GM19099 (cell line): ENCODE data around the gene CNTN1.

Experiments used
- POLR2A ChIP-seq: IDR thresholded peaks from 3 replicates; pipeline ENCODE4 v1.6.1; 2011; ENCODE audit warnings: low read depth; ENCODE audit not compliant: insufficient read length; ENCODE audit errors: extremely low read depth

Gene CNTN1

DNA sequence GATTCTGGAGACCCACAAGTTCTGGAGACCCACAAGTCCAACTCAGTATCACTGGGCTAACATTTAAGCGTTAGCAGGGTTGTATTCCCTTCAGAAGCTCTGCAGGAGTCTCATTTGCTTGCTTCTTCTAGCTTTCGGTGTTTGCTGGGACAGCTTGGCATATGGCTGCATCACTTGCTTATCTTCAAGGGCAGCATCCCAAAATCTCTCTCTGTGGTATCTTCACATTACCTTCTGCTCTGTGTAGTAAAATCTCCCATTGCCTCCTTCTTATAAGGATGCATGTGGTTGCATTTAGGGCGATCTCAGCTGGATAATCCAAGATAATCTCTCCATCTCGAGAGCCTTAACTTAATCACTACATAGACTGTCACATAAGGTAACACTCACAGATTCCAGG lies 7.3 kb upstream of the CNTN1 start:
- TF ChIP-seq POLR2A, result no peak

DNA sequence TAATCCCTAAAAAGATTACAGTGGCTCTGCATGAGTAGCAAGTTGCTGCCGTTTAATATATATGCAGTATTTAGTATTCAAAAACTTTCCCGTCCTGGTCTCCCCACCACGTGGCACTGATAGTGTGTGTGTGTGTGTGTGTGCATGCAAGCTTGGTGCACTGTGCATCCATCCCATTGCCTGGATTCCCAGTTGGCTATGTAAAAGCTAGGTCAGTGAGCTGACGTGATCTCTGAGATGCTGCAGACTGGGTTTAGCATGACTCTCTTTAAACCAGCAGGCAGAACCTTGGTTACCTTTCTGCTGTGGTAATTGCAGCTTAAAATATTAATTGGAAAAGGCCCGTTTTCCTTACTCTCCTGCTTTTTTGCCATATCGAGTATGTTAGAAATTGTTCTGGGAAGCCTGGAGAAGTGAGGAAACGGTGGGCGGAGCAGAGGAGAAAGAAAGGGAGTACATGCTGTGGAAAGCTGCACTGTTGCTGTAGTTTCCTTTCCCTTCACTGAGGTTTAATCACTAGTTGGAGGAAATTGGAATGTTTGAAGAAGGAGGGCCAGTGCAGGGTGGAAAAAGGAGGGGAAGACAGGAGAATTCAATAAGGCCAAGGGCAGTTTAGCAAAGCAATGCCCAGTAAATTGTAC lies 4.0 kb upstream of the CNTN1 start:
- no peak for TF ChIP-seq POLR2A

DNA sequence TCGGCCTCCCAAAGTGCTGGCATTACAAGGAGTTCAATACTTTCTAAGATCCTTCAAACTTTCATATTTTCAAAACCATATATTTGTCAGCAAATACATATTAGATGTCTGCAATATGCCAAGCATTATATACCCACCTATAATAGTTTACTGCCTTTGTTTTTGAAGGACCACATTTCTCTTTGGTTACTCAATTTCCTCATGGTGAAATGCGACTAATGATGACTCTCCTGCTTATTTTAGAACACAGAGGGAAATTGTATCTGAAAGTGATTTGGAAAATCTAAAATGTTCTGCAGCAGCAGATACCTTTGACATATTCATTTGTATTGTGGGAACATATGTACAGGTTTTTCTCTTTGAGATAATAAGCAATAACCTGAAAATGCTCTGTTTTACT lies 2.7 kb upstream of the CNTN1 start:
- no peak for TF ChIP-seq POLR2A

DNA sequence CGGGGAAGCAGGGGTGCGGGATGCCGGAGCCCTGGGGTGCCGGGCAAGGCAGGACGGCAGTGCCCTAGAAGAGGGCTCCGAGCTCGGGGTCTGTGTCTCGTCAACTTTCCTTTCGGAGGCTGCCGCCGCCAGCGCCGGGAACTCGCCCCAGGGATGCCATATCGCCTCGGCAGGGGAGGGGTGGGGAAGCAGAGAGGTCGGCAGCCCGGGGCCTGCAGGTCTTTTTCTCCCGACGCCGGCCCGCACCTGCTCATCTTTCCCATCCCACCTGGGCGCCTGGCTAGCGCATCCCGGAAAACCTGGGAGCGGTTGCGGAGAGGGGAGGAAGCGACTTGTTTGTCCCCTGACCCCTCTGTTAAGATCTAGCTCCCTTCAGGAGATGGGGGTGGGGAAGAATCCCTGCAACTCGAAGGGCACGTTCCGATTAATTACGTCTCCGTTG lies 547 bp downstream of the CNTN1 start:
- no peak for TF ChIP-seq POLR2A

DNA sequence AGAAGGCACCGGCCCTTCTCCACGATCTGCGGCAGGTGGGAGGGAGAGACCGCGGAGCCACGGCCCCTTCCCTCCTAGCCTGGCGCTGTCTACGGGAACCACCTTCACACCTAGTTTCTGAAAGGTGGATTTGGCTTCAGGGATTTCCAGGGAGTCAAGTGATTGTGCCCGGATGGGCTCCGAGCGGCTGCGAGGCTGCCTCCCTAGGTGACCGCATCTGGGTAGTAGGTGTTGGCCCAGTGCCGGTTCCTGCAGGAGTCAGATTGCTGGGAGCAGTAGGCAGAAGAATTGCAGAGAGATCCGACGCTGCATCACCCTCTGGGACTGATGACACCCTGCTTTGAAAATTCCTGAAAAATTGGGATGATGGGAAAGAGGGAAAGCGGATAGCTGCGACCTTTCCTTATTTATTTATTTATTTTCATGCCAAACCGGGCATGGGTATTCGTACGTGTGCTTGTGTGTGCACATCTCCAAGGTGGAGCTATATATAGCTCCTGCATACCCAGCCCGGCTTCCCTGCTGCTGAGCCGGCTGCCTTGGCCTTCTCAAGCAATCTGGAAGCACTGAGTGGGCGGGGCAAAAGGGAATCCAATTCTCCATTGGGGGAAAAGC lies 1.1 kb downstream of the CNTN1 start:
- no peak for TF ChIP-seq POLR2A

DNA sequence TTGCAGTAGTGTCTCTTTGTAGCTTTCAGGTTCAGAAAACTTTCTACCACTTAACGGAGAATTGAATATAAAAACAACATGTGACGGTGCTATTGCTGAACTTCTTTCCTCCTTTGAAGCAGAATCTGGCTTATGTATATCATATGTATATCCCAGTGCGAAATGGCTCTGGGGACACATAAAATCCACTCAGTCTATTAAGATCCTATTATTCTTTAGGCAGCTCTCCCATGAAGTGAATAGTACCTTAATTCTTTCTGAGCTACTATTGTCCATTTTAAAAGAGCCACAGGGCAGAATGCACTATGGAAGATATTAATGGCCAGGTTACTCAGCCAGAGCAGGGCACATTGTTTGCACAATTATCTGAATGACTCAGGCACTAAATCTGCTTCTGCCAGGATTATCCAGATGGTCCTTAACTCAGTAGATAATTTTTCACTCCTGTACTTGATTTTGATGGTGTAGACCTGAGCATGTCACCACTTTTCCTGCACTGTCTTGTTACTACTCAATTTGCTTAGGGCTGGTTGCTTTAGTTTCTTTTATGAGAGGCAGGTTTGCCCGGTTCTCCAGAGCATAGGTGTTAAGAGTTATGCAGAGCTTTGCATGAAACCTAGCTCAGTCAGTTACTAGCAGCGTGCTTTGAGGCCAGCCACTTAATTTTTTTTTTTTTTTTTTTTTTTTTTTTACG lies 5.5 kb downstream of the CNTN1 start:
- TF ChIP-seq POLR2A, result no peak

DNA sequence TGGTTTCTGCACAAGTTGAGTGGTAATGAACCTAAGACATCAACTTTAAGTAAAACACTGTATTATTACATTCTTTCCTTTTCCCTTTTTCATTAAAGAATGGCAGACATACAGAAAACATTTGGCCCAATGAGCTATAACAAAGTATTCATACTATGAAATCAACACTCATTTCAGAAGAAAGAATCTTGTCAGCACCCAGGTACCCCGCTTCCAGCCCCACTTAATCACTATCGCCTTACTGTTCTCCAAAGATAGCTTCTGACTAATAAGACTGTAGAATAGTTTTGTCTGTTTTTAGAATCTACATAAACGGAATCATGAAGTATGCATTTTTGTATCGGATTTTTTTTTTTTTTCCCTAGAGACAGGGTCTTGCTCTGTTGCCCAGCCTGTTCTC lies 9.5 kb downstream of the CNTN1 start:
- no peak for TF ChIP-seq POLR2A

DNA sequence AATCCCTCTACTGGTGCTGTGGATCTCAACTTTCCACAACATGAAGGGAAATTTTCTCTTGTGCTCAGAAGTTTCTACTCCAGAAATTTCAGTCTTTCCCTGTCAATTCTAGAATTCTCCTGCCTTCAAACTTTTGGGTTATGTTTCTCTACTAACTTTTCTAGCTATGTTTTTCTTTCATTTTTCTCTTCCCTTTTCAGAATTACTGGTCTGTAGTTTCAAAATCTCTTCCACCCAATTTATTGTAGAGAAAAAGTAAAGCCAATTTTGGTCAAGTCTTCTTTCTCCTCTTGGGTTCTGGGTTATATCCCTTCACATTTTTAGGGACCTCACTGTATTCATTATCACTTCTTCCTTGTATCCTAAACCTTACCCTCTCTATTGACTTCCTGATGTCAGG lies 18.9 kb downstream of the CNTN1 start:
- TF ChIP-seq POLR2A, result no peak

DNA sequence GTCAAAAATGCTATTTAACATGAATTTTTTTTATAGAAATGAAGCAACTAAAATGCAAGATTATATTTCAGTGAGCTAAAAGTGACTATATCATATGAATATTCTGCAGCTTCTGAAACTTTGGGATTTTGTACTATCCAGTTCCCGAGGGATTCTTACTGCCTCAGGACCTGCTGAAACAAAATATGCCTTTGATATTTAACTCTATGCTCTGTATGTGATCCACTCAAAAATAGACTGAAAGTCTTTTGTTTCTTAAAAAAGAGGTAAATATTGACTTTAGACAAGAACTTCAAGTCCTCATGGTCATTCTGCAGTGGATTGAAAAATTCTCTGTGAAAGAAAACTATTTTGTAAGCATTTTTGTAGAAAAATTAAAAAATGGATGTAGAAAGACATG lies 22.4 kb downstream of the CNTN1 start:
- no peak for TF ChIP-seq POLR2A

DNA sequence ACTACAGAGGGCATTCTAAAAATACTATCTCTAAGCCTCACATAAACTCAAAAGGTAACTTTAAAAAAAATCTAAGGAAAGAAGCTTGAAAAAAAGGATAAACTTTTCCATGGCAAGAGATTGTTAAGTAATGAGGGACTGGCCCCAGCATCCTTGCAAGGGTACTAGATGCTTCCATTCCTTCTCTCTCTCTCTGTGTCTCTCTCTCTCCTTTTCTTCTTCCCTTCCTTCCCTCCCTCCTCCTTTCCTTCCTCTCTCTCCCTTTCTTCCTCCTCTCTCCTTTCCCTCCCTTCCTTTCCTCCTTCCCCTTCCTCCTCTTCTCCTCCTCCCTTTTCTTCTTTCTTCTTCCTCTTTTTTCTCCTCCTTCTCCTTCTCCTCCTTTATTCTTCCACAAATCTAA lies 23.8 kb downstream of the CNTN1 start:
- no peak for TF ChIP-seq POLR2A

DNA sequence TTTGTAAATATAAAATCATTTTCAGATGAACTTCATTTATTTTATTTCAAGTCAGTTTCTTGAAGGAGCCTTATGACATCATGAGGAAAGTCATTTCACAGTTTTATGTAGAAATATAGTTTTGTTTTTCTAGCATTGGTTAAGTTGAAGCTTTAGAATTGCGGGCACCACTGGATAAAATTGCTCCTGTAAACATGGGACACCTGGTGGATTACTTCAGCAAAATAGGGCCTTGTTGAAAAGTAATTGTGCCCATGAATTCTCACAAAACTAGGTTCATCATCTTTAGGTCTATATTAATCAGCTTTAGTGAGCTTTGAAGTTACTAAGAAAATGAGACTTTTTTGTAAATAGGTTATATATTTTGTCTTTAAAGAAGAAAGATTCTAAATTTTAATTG lies 25.3 kb downstream of the CNTN1 start:
- no peak for TF ChIP-seq POLR2A

DNA sequence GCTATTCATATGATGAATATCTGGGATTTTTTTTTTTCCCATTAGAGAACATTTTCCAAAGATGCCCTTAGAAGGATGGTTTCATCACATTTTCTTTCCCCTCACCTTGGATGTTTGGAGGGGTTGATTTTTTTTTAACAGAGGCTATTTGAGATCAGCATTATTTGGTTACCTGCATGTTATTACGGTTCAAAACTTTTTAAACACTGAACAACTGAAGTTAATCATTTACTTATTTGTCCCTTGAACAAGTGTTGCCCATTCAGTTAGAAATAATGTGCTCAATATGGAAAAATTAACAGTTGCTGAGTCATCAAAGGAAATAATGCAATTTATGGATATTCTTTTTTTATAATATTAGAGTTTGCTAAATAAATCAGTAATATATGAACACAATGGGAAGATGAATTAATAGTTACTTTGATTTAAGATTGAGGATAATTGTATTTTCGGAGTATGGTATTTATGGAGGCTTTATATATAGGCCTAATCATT lies 26.7 kb downstream of the CNTN1 start:
- no peak for TF ChIP-seq POLR2A

DNA sequence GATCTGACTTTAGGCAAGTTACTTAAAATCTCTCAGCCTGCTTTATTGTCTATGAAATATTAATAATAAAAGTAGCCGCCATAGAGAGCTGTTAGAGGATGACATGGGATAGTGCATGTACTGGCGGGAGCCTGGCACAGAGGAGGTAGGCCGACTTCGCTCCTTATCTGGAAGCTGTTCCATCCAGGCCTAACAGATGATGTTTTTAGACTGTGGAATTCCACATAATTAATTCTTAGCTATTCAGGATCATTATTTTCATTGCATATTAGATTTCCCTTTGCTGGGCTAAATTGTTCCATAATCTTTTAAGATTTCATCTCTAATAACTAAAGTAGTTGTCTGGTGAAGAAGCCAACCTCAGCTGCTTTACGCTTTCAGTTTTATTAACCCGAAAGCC lies 30.8 kb downstream of the CNTN1 start:
- TF ChIP-seq POLR2A, result no peak

DNA sequence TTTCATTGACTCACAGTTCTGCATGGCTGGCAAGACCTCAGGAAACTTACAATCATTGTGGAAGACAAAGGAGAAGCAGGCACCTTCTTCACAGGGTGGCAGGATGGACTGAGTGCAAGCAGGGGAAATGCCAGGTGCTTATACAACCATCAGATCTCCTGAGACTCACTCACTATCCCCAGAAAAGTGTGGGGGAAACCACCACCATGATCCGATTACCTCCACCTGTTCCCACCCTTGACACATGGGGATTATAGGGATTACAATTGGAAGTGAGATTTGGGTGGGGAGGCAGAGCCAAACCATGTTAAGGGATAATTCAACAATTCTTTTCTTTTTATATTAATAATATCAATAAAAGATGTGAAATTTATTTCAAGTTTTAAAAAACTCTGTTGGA lies 34.1 kb downstream of the CNTN1 start:
- TF ChIP-seq POLR2A, result no peak

DNA sequence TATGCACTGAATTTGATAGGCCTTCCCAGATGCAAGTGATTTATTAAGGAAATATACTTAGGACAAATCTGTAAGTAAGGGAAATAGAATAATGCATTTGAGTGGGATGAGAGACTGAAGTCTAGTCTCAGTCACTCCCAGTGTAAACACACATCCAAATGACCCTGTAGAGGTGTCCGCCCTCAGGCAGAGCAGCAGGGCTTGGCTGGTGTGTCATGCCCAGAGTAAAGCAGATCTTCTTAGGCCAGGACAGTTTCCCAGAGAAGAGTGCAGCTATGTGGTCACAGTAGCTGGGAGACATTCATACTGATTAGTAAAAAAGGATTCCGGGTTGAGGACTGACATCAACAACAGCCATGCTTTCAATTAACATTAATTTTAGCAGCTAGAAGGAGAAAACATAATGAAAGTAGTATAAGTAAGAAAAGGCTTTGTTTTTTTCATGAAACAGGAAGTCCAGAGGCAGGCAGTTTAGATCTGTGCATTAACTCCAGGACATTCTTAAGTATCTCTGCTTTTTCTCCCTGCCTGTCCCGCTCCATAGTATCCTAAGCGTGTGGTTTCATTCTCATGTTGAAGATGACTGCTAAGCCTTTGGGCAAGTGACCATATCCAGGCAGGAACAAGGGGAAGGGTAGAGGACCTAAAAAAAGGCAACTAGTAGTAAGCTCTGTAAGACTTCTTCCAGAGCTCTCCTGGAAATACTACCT lies 35.7 kb downstream of the CNTN1 start:
- TF ChIP-seq POLR2A, result no peak
